GM19193 (cell line): ENCODE measurements around the gene PCMTD2.

Source experiments
- POLR2A ChIP-seq: IDR thresholded peaks from 4 replicates; pipeline ENCODE4 v1.6.1; 2011; ENCODE audit not compliant: insufficient read depth, insufficient read length; ENCODE audit errors: extremely low read depth

The PCMTD2 gene

GRCh38 chr20:64255361-64256281, at the start of gene PCMTD2:
Gene PCMTD2 (plus strand): TSS chr20:64255748. CDS start chr20:64259966, 4,218 bp downstream.
- TF ChIP-seq POLR2A = peak; percentile 79

GRCh38 chr20:64206614-64207013, 48.9 kb upstream of the PCMTD2 start:
- TF ChIP-seq POLR2A = no peak

- TF ChIP-seq POLR2A = no peak
Measured at GRCh38 chr20:64207641-64208590, 47.6 kb upstream of the PCMTD2 start.

GRCh38 chr20:64209148-64209547, 46.4 kb upstream of the PCMTD2 start:
- no peak for TF ChIP-seq POLR2A

- TF ChIP-seq POLR2A = no peak
Measured at GRCh38 chr20:64210656-64211369, 44.7 kb upstream of the PCMTD2 start.

GRCh38 chr20:64211874-64212658, 43.5 kb upstream of the PCMTD2 start:
- no peak for TF ChIP-seq POLR2A

- TF ChIP-seq POLR2A = no peak
Measured at GRCh38 chr20:64212755-64213154, 42.8 kb upstream of the PCMTD2 start.

GRCh38 chr20:64214113-64214512, 41.4 kb upstream of the PCMTD2 start:
- TF ChIP-seq POLR2A = no peak

GRCh38 chr20:64214952-64215351, 40.6 kb upstream of the PCMTD2 start:
- TF ChIP-seq POLR2A = no peak

GRCh38 chr20:64216036-64216435, 39.5 kb upstream of the PCMTD2 start:
- TF ChIP-seq POLR2A = no peak

GRCh38 chr20:64216910-64217309, 38.6 kb upstream of the PCMTD2 start:
- no peak for TF ChIP-seq POLR2A

GRCh38 chr20:64217539-64218221, 37.9 kb upstream of the PCMTD2 start:
- TF ChIP-seq POLR2A = no peak

- TF ChIP-seq POLR2A = no peak
Measured at GRCh38 chr20:64219202-64219601, 36.3 kb upstream of the PCMTD2 start.
